HG03097 (cell line): ENCODE measurements around the gene WIPF2.

Source experiments
- ATAC-seq: cut with Tn5 transposase; IDR thresholded peaks from one replicate; pipeline ENCODE4 v1.9.1; 2021; ENCODE audit not compliant: unreplicated experiment, low FRiP score

Gene WIPF2

GRCh38 chr17:40323391-40324381 lies 104.6 kb downstream of the WIPF2 start:
- no peak for ATAC-seq

GRCh38 chr17:40325156-40326013 lies 106.3 kb downstream of the WIPF2 start:
- ATAC-seq: no peak

- no peak for ATAC-seq
Observed at GRCh38 chr17:40326014-40326831, 107.1 kb downstream of the WIPF2 start.

- no peak for ATAC-seq
Observed at GRCh38 chr17:40326832-40327199, 107.7 kb downstream of the WIPF2 start.

- ATAC-seq: no peak
Observed at GRCh38 chr17:40327244-40327729, 108.2 kb downstream of the WIPF2 start.

- ATAC-seq: no peak
Observed at GRCh38 chr17:40327735-40328385, 108.8 kb downstream of the WIPF2 start.

GRCh38 chr17:40328386-40328766 lies 109.3 kb downstream of the WIPF2 start:
- no peak for ATAC-seq

GRCh38 chr17:40329839-40330794 lies 111.0 kb downstream of the WIPF2 start:
- ATAC-seq: no peak

- no peak for ATAC-seq
Observed at GRCh38 chr17:40330850-40331470, 111.9 kb downstream of the WIPF2 start.

GRCh38 chr17:40331743-40332641 lies 112.9 kb downstream of the WIPF2 start:
- no peak for ATAC-seq
